Endothelial cell of umbilical vein (primary cell): Measurements from ENCODE around the gene SAMD4B. TPM values are rescaled to one million over a fixed set of nuclear protein-coding genes. Genes with fewer than 3 reads are reported as not detected.

Source experiments
- BruUV-seq: library from RNA; stranded (reverse); fragments of 400-500 nt; replicated peaks from 2 replicates; lab custom pipeline; 2021; lab: Mats Ljungman, UMichigan
- CTCF ChIA-PET: fragments of 300-600, 350-600 bp; sonication (Branson Sonifier 250); formaldehyde crosslinking; loops from one replicate; lab custom pipeline; 2021; ENCODE audit warnings: antibody characterized with exemption, inconsistent platforms; lab: Charles Lee
- POLR2A ChIA-PET: fragments of 300-600, 350-600 bp; sonication (Branson Sonifier 250); formaldehyde crosslinking; loops from one replicate; lab custom pipeline; 2021; ENCODE audit warnings: antibody characterized with exemption, inconsistent platforms; lab: Charles Lee
- DNase-seq: peaks from one replicate; pipeline ENCODE4 v3.0.0-alpha.2; 2011; ENCODE audit warnings: low read depth, low spot score
- FAIRE-seq: peaks from 2 replicates; lab custom pipeline; 2011; peaks lifted over from hg19 to GRCh38; lab: Jason Lieb, UNC
- H2AFZ ChIP-seq: 2 replicates; pipeline ENCODE4 v1.6.0; 2012; ENCODE audit warnings: low read depth, low read length, control low read depth, inconsistent platforms
- H3K27ac ChIP-seq: 2 replicates; pipeline ENCODE4 v1.5.1; 2011; ENCODE audit warnings: low read depth, mild to moderate bottlenecking, control low read depth, low read length, moderate library complexity; ENCODE audit not compliant: insufficient read depth
- H3K27me3 ChIP-seq, 2 experiments: 2 replicates each; pipeline versions ENCODE4 v1.6.0 to v1.6.1; 2011; ENCODE audit warnings: low read length in 2 of 2, mixed read lengths in 1 of 2; ENCODE audit not compliant: control insufficient read depth in 2 of 2, insufficient read depth in 2 of 2
- H3K36me3 ChIP-seq, 2 experiments: 2 replicates in 1 of 2; 3 replicates in 1 of 2; pipeline ENCODE4 v1.5.1; 2011; ENCODE audit warnings: low read length in 2 of 2, mild to moderate bottlenecking in 1 of 2, moderate library complexity in 1 of 2; ENCODE audit not compliant: control insufficient read depth in 2 of 2, insufficient read depth in 2 of 2; ENCODE audit errors: extremely low read depth in 1 of 2
- H3K4me1 ChIP-seq: 3 replicates; pipeline ENCODE4 v1.5.1; 2011; ENCODE audit warnings: mild to moderate bottlenecking, low read length; ENCODE audit not compliant: control insufficient read depth, insufficient read depth; ENCODE audit errors: extremely low read depth
- H3K4me2 ChIP-seq: 2 replicates; pipeline ENCODE4 v1.6.1; 2011; ENCODE audit warnings: low read length, control low read depth, mixed read lengths; ENCODE audit not compliant: insufficient read depth
- H3K4me3 ChIP-seq, 3 experiments: fragments of 200-600 bp in 1 of 3; sonication (generic), shearing (Covaris generic) in 1 of 3; replicated peaks in 1 of 3; 2 replicates each; pipeline ENCODE4 v1.5.1; 2011 to 2016; ENCODE audit warnings: control low read depth in 3 of 3, low read length in 3 of 3, mild to moderate bottlenecking in 2 of 3, inconsistent platforms in 1 of 3, low read depth in 1 of 3, moderate library complexity in 1 of 3; ENCODE audit not compliant: insufficient read depth in 1 of 3
- H3K79me2 ChIP-seq: 2 replicates; pipeline ENCODE4 v1.6.0; 2012; ENCODE audit warnings: low read length, inconsistent platforms; ENCODE audit not compliant: control insufficient read depth, insufficient read depth
- H3K9ac ChIP-seq: replicated peaks from 2 replicates; pipeline ENCODE3; 2011; ENCODE audit warnings: low read length, control low read depth; ENCODE audit not compliant: insufficient read depth; ENCODE audit errors: extremely low read depth
- H3K9me1 ChIP-seq: replicated peaks from 3 replicates; pipeline ENCODE4 v1.6.0; 2011; ENCODE audit warnings: mild to moderate bottlenecking, low read length; ENCODE audit not compliant: control insufficient read depth, insufficient read depth; ENCODE audit errors: extremely low read depth
- H3K9me3 ChIP-seq: replicated peaks from 2 replicates; pipeline ENCODE4 v1.5.1; 2012; ENCODE audit warnings: low read length, inconsistent platforms; ENCODE audit not compliant: control insufficient read depth, insufficient read depth
- H4K20me1 ChIP-seq: replicated peaks from 2 replicates; pipeline ENCODE3; 2011; ENCODE audit warnings: mild to moderate bottlenecking, low read length; ENCODE audit not compliant: control insufficient read depth, insufficient read depth; ENCODE audit errors: extremely low read depth
- CTCF ChIP-seq, 2 donors: IDR thresholded peaks; 1 replicate in 1 of 2; 2 replicates in 1 of 2; pipeline ENCODE4 v1.5.1; 2011; ENCODE audit warnings: low read length in 2 of 2, mild to moderate bottlenecking in 2 of 2, moderate library complexity in 2 of 2, control low read depth in 1 of 2, inconsistent platforms in 1 of 2, low read depth in 1 of 2; ENCODE audit not compliant: insufficient read depth in 1 of 2; ENCODE audit errors: extremely low read depth in 1 of 2
- EZH2 ChIP-seq: IDR thresholded peaks from 2 replicates; pipeline ENCODE4 v1.6.1; 2012; ENCODE audit warnings: borderline replicate concordance, low read depth, mild to moderate bottlenecking, moderate library complexity, low read length, inconsistent platforms; ENCODE audit not compliant: severe bottlenecking
- FOS ChIP-seq: IDR thresholded peaks from 2 replicates; pipeline ENCODE4 v1.6.1; 2011; ENCODE audit warnings: mild to moderate bottlenecking, low read length, moderate library complexity, borderline replicate concordance; ENCODE audit not compliant: insufficient read depth
- GATA2 ChIP-seq: IDR thresholded peaks from 2 replicates; pipeline ENCODE4 v1.7.0; 2011; ENCODE audit warnings: low read depth, mild to moderate bottlenecking, moderate library complexity, mixed read lengths, low read length; ENCODE audit not compliant: insufficient read length, insufficient read depth
- JUN ChIP-seq: IDR thresholded peaks from 2 replicates; pipeline ENCODE4 v1.6.1; 2011; ENCODE audit warnings: borderline replicate concordance, low read depth; ENCODE audit not compliant: insufficient read length, insufficient read depth
- MAX ChIP-seq: IDR thresholded peaks from 2 replicates; pipeline ENCODE4 v1.6.1; 2011; ENCODE audit not compliant: insufficient read depth, insufficient read length
- MYC ChIP-seq: IDR thresholded peaks from one replicate; pipeline ENCODE4 v1.6.1; 2011; ENCODE audit warnings: mild to moderate bottlenecking, low read depth, low read length
- POLR2A ChIP-seq: IDR thresholded peaks from 2 replicates; pipeline ENCODE4 v1.6.1; 2012; ENCODE audit warnings: low read depth, mild to moderate bottlenecking, control low read depth, low read length
- POLR2AphosphoS5 ChIP-seq: IDR thresholded peaks from 2 replicates; pipeline ENCODE4 v1.6.1; 2012; ENCODE audit warnings: low read depth, mild to moderate bottlenecking, control low read depth, low read length, moderate library complexity; ENCODE audit not compliant: insufficient read depth
- dilution Hi-C: fragments of 300-500 bp; cut with MboI; formaldehyde crosslinking; loops from one replicate; pipeline ENCODE4 v1.15.0; 2019; ENCODE audit warnings: low sequenced_read_pairs; ENCODE audit not compliant: extremely low pct_ligation_motif_present
- intact Hi-C: fragments of 100-400 bp; cut with micrococcal nuclease; formaldehyde crosslinking; loops from one replicate; pipeline ENCODE4 v1.10.0; 2022
- polyA plus RNA-seq, 4 experiments: library from polyadenylated mRNA; depleted of rRNA in 3 of 4; stranded (reverse) in 3 of 4; unstranded in 1 of 4; fragments of >200 nt; gene quantifications; 2 replicates each; pipeline versions ENCODE4 v1.2.1 to v1.2.3, GENCODE V29; 2011 to 2012; ENCODE audit warnings: missing spikeins in 1 of 4
- total RNA-seq: library from RNA; stranded (reverse); gene quantifications from 2 replicates; pipeline ENCODE4 v1.2.3, GENCODE V29; 2021

The SAMD4B gene
- total and polyA plus RNA-seq, 2 donors (not counting 3 experiments of a cell fraction or from before 2014, with no cell fraction given), result 82.1 to 84.2 TPM

- H3K4me1 ChIP-seq, result peaks cover 18% of the 10 kb centered on the region
- CTCF ChIA-PET, result no interaction called here
- H3K36me3 ChIP-seq, result peaks cover 8 to 13% of the 10 kb centered on the region in 2 experiments
- TF ChIP-seq JUN (no peak), EZH2 (no peak), POLR2AphosphoS5 (no peak), POLR2A (no peak), MAX (no peak), GATA2 (no peak), FOS (no peak), CTCF (IDR thresholded peaks at IDR 0.05; ENCODE audit: extremely low read depth in 1 of 2, insufficient read depth in 1 of 2, low read depth in 1 of 2, low read length in 2 of 2) (no peak), MYC (no peak)
- H4K20me1 ChIP-seq, result no peaks in the 10 kb centered on the region
- H3K27ac ChIP-seq, result no peak overlapping the region
- no peaks in the 10 kb centered on the region for H3K27me3 ChIP-seq
- no peaks in the 10 kb centered on the region for H3K9me1 ChIP-seq
- intact Hi-C loops (no loop called here), dilution Hi-C loops (no loop called here)
- peaks cover 2% of the 10 kb centered on the region for H3K79me2 ChIP-seq
- POLR2A ChIA-PET, result no interaction called here
- no TSS peak for BruUV-seq
- FAIRE-seq (no peak), DNase-seq (no peak)
- H3K9ac ChIP-seq, result no peak overlapping the region
- no peak overlapping the region for H3K4me2 ChIP-seq
- H3K9me3 ChIP-seq, result no peaks in the 10 kb centered on the region
- no peak overlapping the region for H3K4me3 ChIP-seq
- no peak overlapping the region for H2AFZ ChIP-seq
These were observed 27.0 kb downstream of the SAMD4B start for GRCh38 chr19:39369200-39369599.
